HG03378 (cell line): ENCODE results near the gene ZG16.
"Not testable (repeated sequence)": the region's sequence is repeated elsewhere in the genome, so short reads cannot be mapped to it uniquely, and the experiment has no call there.

Experiments used
- ATAC-seq: cut with Tn5 transposase; IDR thresholded peaks from one replicate; pipeline ENCODE4 v1.9.1; 2021; ENCODE audit warnings: mild to moderate bottlenecking, moderate library complexity; ENCODE audit not compliant: unreplicated experiment

The ZG16 gene

DNA sequence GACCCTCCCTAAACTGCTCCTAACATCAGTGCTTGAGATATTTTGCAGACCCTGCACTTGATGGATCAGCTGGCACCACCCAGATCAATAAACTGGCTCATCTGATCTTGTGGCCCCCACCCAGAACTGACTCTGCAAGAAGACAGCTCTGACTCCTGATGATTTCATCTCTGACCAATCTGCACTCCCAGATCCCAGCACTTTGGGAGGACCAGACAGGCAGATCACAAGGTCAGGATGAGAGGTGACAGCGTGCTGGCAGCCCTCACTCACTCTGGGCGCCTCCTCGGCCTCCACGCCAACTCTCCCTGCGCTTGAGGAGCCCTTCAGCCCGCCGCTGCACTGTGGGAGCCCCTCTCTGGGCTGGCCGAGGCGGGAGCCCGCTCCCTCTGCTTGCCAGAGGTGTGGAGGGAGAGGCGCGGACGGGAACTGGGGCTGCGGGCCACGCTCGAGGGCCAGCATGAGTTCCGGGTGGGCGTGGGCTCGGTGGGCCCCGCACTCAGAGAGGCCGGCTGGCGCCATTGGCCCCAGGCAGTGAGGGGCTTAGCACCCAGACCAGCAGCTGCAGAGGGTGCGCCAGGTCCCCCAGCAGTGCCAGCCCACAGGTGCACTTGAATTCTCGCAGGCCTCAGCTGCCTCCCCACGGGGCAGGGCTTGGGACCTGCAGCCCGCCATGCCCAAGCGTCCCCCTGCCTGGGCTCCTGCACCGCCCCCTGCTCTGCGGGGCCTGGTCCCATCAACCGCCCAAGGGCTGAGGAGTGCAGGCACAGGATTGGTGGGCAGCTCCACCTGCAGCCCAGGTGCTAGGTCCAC is 29.9 kb upstream of the ZG16 start:
- no peak for ATAC-seq

DNA sequence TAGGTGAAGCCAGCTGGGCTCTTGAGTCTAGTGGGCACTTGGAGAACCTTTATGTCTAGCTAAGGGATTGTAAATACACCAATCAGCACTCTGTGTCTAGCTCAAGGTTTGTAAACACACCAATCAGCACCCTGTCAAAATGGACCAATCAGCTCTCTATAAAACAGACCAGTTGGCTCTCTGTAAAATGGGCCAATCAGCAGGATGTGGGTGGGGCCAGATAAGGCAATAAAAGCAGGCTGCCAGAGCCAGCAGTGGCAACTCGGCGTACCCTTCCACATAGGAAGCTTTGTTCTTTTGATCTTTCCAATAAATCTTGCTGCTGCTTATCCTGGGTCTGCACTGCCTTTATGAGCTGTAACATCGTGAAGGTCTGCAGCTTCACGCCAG is 29.3 kb upstream of the ZG16 start:
- not testable (repeated sequence) for ATAC-seq

DNA sequence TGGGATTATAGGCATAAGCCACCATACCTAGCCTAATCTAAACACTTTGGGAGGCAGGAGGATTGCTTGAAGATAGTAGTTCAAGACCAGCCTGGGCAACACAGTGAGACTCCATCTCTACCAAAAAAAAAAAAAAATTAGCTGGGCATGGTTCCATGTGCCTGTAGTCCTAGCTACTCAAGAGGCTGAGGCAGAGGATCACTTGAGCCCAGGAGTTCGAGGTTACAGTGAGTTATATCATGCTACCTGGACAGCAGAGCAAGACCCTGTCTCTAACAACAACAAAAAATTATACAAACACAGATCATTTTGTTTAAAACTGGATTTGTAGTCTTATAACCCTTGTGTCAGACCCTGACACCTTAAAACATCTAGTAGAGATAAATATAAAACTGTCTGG is 24.5 kb upstream of the ZG16 start:
- ATAC-seq = no peak

DNA sequence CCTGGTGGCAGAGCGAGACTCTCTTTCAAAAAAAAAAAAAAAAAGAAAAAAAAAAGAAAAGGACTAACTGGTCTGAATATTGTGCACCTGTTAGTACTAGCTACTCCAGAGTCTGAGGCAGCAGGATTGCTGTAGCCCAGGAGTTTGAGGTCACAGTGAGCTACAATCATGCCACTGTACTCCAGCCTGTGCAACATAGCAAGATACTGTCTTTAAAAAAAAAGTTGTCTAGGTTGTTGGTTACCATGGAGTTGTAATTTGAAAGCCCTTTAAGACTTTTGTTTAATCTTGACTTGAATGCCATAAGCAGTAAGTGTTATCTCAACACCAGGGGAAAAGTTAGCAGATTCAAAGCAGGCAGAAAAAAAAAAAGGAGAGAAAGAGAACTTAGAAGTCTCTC is 21.4 kb upstream of the ZG16 start:
- ATAC-seq = no peak

DNA sequence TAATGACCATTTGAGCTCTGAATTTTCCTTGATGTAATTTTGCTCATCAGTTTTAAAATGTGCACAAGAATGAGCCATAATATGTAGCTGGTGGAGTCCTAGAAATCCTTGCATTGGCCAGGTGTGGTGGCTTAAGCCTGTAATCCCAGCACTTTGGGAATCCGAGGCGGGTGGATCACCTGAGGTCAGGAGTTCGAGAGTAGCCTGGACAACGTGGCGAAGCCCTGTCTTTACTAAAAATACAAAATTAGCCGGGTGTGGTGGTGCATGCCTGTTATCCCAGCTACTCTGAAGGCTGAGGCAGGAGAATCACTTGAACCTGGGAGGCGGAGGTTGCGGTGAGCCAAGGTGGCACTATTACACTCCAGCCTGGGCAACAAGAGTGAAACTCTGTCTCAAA is 21.0 kb upstream of the ZG16 start:
- not testable (repeated sequence) for ATAC-seq

DNA sequence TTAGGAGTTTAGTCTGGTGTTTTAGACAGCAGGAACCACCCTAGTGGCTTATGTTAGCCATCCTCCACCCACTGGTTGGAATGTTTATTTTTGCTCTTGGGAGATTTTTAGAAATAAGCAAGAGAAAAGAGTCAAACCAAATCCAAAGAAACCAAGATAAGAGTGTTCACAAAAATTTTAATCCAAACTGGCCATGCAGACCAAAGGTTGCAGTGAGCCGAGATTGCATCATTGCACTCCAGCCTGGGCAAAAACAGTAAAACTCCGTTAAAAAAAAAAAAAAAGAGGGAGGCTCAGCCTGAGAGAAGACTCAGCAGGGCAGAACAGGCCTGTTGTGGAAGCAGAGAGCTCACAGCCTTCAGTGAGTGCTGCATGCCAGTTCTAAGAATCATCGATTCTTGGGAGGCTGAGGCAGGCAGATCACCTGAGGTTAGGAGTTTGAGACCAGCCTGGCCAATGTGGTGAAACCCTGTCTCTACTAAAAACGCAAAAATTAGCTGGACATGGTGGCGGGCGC is 20.0 kb upstream of the ZG16 start:
- no peak for ATAC-seq

DNA sequence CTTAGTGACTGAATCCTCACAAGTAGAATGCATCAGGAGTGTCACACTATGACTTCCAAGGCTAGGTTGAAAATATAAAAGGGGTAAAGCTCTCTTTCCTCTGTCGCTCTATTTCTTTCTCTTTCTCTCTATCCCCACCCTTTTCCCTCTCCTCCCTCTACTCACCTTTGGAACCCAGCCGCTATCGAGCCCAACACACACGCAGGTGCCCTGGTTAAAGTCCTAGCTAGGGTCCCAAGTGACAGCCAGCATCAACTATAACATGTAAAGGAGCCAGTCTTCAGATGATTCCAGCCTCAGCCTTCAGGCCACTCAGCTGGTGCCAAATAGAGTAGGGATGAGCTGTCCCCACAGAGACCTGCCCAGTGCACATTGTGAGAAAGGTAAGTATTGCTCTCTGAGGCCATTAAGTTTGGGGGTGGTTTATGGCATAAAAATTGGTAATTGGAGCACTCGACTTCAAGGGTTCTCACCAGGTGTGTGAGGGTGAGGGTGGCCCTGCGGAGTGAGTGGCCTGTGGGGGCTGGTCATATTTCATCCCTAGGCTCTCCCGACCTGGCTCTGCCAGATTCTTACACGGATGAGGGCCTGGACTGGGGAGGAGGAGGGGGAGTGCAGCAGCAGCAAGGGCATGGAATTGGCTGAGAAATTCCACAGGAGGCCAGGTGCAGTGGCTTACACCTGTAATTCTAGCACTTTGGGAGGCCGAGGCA is 17.3 kb upstream of the ZG16 start:
- no peak for ATAC-seq

DNA sequence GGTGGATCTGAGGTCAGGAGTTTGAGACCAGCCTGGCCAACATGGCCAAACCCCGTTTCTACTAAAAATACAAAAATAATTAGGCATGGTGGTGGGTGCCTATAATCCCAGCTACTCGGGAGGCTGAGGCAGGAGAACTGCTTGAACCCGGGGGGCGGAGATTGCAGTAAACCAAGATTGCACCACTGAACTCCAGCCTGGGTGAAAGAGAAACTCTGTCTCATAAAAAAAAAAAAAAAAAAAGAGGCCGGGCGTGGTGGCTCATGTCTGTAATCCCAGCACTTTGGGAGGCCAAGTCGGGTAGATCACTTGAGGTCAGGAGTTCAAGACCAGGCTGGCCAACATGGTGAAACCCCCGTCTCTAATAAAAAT is 16.8 kb upstream of the ZG16 start:
- not testable (repeated sequence) for ATAC-seq

DNA sequence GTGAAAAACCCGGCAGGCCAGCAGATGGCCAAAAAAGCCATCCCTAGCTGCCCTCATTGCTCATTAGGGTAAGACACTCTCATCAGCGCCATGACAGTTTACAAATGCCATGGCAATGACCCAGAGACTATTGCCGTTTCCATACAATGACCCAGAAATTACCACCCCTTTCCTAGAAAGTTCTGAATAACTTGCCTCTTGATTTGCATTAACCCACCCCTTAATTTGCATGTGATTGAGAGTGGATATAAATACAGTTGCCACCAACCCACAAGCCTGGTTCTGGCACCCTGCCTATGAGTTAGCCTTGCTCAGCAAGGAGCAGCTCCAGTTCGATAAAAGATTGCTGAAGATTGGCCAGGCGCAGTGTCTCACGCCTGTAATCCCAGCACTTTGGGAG is 16.2 kb upstream of the ZG16 start:
- no peak for ATAC-seq

DNA sequence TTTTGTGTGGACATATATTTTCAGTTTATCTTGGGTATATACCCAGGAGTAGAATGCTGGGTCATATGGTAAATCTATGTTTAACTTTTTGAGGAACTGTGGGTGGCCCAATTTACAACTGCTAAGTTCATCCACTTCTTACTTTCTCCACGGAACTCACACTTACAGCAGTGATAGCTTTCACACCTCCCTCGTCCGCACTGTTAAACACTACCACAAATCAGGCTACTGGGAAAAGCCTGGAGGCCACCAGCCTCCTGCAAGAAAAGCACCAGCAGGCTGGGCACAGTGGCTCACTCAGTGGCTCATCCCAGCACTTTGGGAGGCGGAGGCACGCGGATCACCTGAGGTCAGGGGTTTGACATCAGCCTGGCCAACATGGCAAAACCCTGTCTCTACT is 14.7 kb upstream of the ZG16 start:
- no peak for ATAC-seq

DNA sequence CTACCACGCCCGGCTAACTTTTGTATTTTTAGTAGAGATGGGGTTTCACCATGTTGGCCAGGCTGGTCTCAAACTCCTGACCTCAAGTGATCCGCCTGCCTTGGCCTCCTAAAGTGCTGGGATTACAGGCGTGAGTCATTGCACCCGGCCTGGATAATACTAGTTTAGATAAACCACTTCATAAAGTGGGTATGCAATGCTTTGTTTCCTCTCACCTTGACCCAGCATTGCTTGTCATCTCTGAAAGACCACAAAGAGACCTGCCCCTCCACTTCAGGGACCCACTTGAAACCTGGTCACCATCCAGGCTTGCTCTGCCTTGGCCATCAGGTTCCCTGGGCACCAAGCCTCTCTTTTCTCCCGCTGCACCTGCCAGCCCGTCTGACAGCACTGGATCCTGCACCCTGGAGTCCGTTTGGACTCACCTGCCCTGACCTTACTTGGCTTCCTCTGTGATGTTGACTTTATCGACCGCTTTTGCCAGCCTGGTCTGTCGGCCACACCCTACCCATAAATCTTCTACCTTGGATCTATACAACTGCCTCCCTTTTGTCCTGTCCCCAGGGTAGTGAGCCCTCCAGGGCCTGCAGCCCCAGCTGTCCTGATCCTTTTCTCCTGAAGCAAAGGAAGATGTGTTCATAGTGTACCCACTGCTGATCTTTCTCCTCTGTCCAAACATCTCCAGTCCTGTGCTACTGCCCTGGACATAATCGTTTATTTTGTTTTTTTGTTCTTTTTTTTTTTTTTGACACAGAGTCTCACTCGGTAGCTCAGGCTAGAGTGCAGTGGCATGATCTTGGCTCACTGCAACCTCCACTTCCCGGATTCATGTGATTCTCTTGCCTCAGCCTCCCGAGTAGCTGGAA is 12.7 kb upstream of the ZG16 start:
- ATAC-seq = no peak

DNA sequence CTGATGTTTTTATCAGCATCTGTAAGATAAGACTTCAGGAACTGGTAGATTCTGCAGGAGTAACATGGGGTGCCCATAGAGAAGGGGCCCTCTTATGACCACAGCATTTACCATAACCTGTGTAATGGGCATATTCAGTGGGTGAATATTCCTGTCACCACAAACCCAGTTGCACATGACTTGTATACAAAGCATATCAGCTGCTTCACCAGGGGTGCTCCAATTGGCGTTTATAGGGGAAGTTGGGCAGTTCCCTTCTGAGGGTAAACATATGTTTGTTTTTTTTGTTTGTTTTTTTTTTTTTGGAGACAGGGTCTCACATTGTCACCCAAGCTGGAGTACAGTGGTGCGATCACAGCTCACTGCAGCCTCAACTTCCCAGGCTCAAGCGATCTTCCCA is 11.5 kb upstream of the ZG16 start:
- ATAC-seq = no peak

DNA sequence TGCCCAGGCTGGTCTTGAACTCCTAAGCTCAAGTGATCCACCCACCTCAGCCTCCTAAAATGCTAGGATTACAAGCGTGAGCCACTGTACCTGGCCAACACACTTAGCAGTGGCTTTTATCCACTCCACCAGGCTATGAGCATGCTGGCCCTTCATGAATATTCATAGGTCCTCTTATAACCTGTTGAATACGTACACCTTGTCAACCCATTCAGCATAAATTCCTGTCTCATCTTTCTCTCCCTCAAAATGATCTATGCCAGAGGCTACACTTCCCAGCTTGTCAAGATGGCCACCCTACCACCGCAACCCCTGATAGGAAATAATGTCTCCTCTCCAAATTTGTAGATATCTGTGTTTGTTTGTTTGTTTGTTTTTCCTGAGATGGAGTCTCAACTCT is 11.0 kb upstream of the ZG16 start:
- ATAC-seq = no peak

DNA sequence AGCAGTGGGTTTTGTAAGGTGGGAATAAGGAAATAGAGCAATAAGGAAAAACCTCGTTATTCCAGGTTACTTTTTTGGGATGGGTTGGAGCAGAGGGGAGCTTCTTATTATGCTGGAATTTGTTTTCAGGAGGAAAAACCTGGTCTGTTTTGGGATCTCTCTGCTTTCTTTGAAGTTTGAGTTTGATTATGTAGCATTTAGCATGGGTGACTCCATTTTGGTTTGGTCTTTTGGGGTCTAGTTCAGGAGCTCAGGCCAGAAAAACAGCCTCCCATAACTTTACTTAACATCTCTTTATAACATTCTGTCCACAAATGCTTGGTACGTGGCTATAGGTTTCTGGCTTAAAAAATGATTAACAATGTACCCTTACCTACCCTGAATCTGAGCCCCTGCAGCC is 8.5 kb upstream of the ZG16 start:
- no peak for ATAC-seq

DNA sequence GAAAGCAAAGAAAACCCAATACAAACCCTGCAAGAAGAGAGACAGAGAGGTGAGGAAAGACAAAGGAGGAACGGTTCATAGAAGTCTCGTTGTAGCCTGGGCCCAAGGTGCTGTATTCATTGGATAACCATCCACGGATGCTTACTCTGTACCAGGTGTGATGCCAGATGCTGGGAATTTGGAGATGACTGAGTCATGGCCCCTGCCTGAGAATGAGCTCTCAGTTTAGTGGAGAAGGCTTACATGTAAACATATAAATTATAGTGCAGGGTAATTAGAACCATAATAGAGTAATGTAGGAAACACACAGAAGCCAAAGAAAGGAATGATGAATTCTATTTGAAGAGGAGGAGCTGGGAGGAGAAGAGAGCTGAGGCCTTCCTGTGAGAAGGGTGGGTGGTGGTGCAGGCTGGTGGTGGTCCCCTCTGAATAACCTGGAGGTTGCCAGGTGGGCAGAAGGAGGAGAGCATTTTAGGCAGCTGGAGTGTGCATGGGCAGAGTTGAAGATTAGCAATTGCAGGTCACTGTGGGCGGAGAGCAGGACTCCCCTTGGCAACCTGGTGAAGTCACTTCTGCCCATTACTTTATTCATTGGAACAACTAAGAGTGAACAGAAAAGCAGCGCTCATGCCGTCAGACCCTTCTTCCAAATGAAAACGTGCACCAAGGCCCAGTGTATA is 7.7 kb upstream of the ZG16 start:
- no peak for ATAC-seq

DNA sequence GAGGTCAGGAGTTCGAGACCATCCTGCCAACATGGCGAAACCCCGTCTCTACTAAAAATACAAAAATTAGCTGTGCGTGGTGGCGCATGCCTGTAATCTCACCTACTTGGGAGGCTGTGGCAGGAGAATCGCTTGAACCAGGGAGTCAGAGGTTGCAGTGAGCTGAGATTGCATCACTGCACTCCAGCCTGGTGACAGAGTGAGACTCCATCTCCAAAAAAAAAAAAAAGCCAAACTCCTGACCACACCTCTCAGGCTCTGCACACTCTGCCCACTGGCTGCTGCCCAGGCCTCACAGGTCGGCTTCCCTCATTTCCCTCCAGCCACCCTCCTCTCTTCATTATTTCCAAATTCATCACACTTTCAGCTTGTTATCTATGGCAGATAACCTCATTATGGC is 5.7 kb upstream of the ZG16 start:
- not testable (repeated sequence) for ATAC-seq

DNA sequence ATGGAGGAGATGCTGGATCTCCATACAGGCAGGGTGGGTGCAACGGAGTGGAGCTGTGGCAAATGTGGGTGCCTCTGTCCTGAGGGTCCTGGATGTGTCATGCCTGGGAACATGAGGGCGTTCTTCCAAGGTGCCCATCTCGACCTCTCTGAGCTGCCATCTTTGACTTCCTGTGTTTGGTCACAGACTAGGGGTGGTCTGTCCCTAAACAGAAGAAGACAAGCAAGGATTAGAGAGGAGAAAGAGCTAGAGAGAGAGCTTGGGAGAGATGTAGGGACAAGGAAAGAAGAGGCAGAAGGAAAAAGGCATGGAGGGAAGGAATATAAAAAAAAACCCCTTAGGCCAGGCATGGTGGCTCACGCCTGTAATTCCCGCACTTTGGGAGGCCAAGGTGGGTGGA is 3.3 kb upstream of the ZG16 start:
- no peak for ATAC-seq

DNA sequence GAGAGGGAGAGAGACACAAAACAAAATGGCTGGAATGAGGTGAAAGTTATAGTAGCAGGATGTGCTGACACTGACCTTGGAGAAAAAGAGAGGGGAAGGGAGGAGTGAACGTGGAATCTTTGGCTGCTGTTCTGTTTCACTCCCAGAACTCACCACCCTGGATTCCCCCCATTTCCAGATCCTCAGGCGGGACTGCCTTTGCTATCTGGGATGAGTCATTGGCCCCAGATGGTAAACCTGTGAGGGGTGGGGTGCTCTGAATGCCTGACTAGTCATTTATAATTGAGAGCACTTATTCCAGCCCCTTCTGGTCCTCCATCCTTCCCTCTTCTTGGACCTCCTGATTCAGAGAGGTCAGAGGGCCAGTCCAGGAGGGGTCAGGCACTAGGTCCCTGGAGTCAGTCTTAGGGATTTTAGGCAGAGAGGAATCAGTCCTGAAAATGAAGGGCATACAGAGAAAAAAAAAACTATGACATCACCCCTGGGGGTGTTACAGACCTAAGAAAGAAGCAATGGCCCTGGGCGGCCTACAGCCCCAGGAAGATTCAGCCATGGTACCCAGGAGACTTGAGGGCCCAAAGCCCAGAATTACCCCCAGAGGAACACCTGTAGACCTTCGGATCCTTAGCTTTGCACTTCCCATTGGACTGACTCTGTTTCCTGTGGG is 2.2 kb upstream of the ZG16 start:
- no peak for ATAC-seq

DNA sequence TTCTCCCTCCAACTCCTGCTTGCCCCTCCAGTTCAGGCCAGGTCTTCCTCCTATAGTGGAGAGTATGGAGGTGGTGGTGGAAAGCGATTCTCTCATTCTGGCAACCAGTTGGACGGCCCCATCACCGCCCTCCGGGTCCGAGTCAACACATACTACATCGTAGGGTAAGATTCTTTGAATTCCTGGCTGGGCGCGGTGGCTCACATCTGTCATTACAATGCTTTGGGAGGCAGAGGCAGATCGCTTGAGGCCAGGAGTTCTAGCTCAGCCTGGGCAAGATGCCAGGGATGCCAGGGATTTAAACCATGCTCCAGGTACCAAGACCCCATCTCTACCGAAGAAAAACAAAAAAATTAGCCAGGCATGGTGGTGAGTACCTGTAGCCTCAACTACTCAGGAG is 1.4 kb downstream of the ZG16 start:
- ATAC-seq = no peak
